A549 treated with CORT108297 at 1 μM for 4 hours (cell line): ENCODE measurements around the gene MT1M. TPM values are rescaled to one million over a fixed set of nuclear protein-coding genes. Genes with fewer than 3 reads are reported as not detected.

Experiments used
- total RNA-seq: library from RNA; stranded (reverse); fragments of 200-300 nt; extraction: Qiagen RNA extraction; gene quantifications from 5 replicates; pipeline ENCODE4 v1.2.3, GENCODE V29; 2022

MT1M gene
- total RNA-seq = not detected in 5 replicates

GRCh38 chr16:56632156-56632847 lies at the start of gene MT1M:
TSS of gene MT1M (plus strand) at chr16:56632659. CDS start at chr16:56632732, 73 bp downstream.

GRCh38 chr16:56589141-56590039 lies 43.1 kb upstream of the MT1M start, which contains the start of gene MT3:
TSS of gene MT3 (plus strand) at chr16:56589528. CDS start at chr16:56589591, 63 bp downstream.

GRCh38 chr16:56608043-56608875 lies 24.2 kb upstream of the MT1M start, which contains the start of gene MT2A:
TSS of gene MT2A (plus strand) at chr16:56608584. CDS start at chr16:56608656, 72 bp downstream.

GRCh38 chr16:56625140-56625942 lies 7.1 kb upstream of the MT1M start, which contains the start of gene MT1E:
TSS of gene MT1E (plus strand) at chr16:56625781. CDS start at chr16:56625852, 71 bp downstream.

GRCh38 chr16:56637814-56638750 lies 5.6 kb downstream of the MT1M start, which contains the start of gene MT1A:
TSS of gene MT1A (plus strand) at chr16:56638666. CDS start at chr16:56638739, 73 bp downstream.

GRCh38 chr16:56651586-56651985 lies 19.1 kb downstream of the MT1M start, which contains the start of gene MT1B:
TSS of gene MT1B (plus strand) at chr16:56651886. CDS start at chr16:56651954, 68 bp downstream.

GRCh38 chr16:56657555-56658326 lies 25.3 kb downstream of the MT1M start, which contains the start of gene MT1F:
TSS of gene MT1F (plus strand) at chr16:56657959. CDS start at chr16:56658059, 100 bp downstream.

GRCh38 chr16:56667581-56668571 lies 35.4 kb downstream of the MT1M start, which contains the start of gene MT1G:
TSS of gene MT1G (minus strand) at chr16:56668065. CDS start at chr16:56667993, 72 bp downstream.

GRCh38 chr16:56669005-56669839 lies 36.8 kb downstream of the MT1M start, which contains the start of gene MT1H:
TSS of gene MT1H (plus strand) at chr16:56669814. CDS start at chr16:56669885, 71 bp downstream.

GRCh38 chr16:56681939-56682702 lies 49.7 kb downstream of the MT1M start, which contains the start of gene MT1X:
TSS of gene MT1X (plus strand) at chr16:56682470. CDS start at chr16:56682541, 71 bp downstream.

Other genes starting within 250 kb of the MT1M start
- gene AMFR, start 207.1 kb upstream of the MT1M start, total RNA-seq = 57.4 to 72.4 TPM (median 64.9 TPM) in 5 replicates
- gene NUDT21, start 181.3 kb upstream of the MT1M start, total RNA-seq = 94.5 to 123 TPM (median 114 TPM) in 5 replicates
- 67.4 to 106 TPM (median 73.5 TPM) in 5 replicates for gene OGFOD1, start 181.1 kb upstream of the MT1M start, total RNA-seq
- gene BBS2, start 112.6 kb upstream of the MT1M start, total RNA-seq = 15.9 to 24.3 TPM (median 18.7 TPM) in 5 replicates
- not detected in 5 replicates for gene MT4, start 67.6 kb upstream of the MT1M start, total RNA-seq
- 0.28 to 0.43 TPM in 2 of 5 replicates, not detected in the others for gene MT3, start 43.1 kb upstream of the MT1M start, total RNA-seq
- 843 to 1,140 TPM (median 930 TPM) in 5 replicates for gene MT2A, start 24.1 kb upstream of the MT1M start, total RNA-seq
- gene MT1E, start 6.9 kb upstream of the MT1M start, total RNA-seq = not detected in 5 replicates
- 17.2 to 22.0 TPM (median 18.8 TPM) in 5 replicates for gene MT1A, start 6.0 kb downstream of the MT1M start, total RNA-seq
- gene MT1B, start 19.2 kb downstream of the MT1M start, total RNA-seq = 0.30 TPM in 1 of 5 replicates, not detected in the others
- gene MT1F, start 25.3 kb downstream of the MT1M start, total RNA-seq = 11.8 to 21.5 TPM (median 13.0 TPM) in 5 replicates
- gene MT1G, start 35.4 kb downstream of the MT1M start, total RNA-seq = not detected in 5 replicates
- not detected in 5 replicates for gene MT1H, start 37.2 kb downstream of the MT1M start, total RNA-seq
- 213 to 332 TPM (median 241 TPM) in 5 replicates for gene MT1X, start 49.8 kb downstream of the MT1M start, total RNA-seq
- gene NUP93, start 97.5 kb downstream of the MT1M start, total RNA-seq = 87.0 to 104 TPM (median 101 TPM) in 5 replicates
- gene SLC12A3, start 232.5 kb downstream of the MT1M start, total RNA-seq = 0.02 TPM in 1 of 5 replicates, not detected in the others